GM19463 (cell line): ENCODE results near the gene SPACDR.
"Not testable (repeated sequence)": the region's sequence is repeated elsewhere in the genome, so short reads cannot be mapped to it uniquely, and the experiment has no call there.

Experiments used
- ATAC-seq: cut with Tn5 transposase; IDR thresholded peaks from one replicate; pipeline ENCODE4 v1.9.1; 2021; ENCODE audit warnings: mild to moderate bottlenecking, moderate library complexity; ENCODE audit not compliant: unreplicated experiment

SPACDR gene

GRCh38 chr7:100464210-100464660, at the start of gene SPACDR:
SPACDR (minus strand) TSS chr7:100464260; CDS start chr7:100464025, 235 bp downstream.
- ATAC-seq = no peak

GRCh38 chr7:100513212-100513810, 49.3 kb upstream of the SPACDR start:
- ATAC-seq = no peak

- ATAC-seq = no peak
These were observed 46.6 kb upstream of the SPACDR start for GRCh38 chr7:100510437-100511239.

GRCh38 chr7:100509231-100509630, 45.2 kb upstream of the SPACDR start:
- ATAC-seq = no peak

- ATAC-seq = no peak
These were observed 42.4 kb upstream of the SPACDR start for GRCh38 chr7:100506356-100506923.

- no peak for ATAC-seq
These were observed 41.0 kb upstream of the SPACDR start for GRCh38 chr7:100504887-100505611.

- ATAC-seq = not testable (repeated sequence)
These were observed 40.0 kb upstream of the SPACDR start for GRCh38 chr7:100504031-100504430.

- ATAC-seq = not testable (repeated sequence)
These were observed 36.7 kb upstream of the SPACDR start for GRCh38 chr7:100500743-100501142.

GRCh38 chr7:100496509-100496908, 32.4 kb upstream of the SPACDR start:
- ATAC-seq = no peak

GRCh38 chr7:100493476-100494264, 29.6 kb upstream of the SPACDR start:
- no peak for ATAC-seq

GRCh38 chr7:100492738-100493475, 28.8 kb upstream of the SPACDR start:
- ATAC-seq = no peak

GRCh38 chr7:100491192-100491578, 27.1 kb upstream of the SPACDR start:
- ATAC-seq = no peak

- ATAC-seq = no peak
These were observed 26.6 kb upstream of the SPACDR start for GRCh38 chr7:100490483-100491191.

GRCh38 chr7:100489824-100490223, 25.8 kb upstream of the SPACDR start:
- no peak for ATAC-seq

GRCh38 chr7:100489121-100489520, 25.1 kb upstream of the SPACDR start:
- ATAC-seq = no peak

GRCh38 chr7:100488333-100489095, 24.5 kb upstream of the SPACDR start:
- ATAC-seq = no peak

GRCh38 chr7:100486753-100487446, 22.8 kb upstream of the SPACDR start:
- ATAC-seq = no peak

GRCh38 chr7:100486111-100486636, 22.1 kb upstream of the SPACDR start:
- ATAC-seq = no peak
